H1 (cell line): ENCODE data around the gene GPR101. TPM values are rescaled to one million over a fixed set of nuclear protein-coding genes. Genes with fewer than 3 reads are reported as not detected.

ENCODE experiments used
- CTCF ChIA-PET: fragments of 300-600 bp; sonication (Branson Sonifier 250); formaldehyde crosslinking; loops from one replicate; lab custom pipeline; 2021; ENCODE audit not compliant: partially characterized antibody; lab: Charles Lee
- POLR2A ChIA-PET: fragments of 300-600 bp; sonication (Branson Sonifier 250); formaldehyde crosslinking; loops from one replicate; lab custom pipeline; 2021; ENCODE audit warnings: inconsistent platforms; ENCODE audit not compliant: partially characterized antibody; lab: Charles Lee
- DNase-seq, 2 experiments: peaks; one replicate each; pipeline versions ENCODE4 v3.0.0 to v3.0.0-alpha.2; 2010 to 2022; ENCODE audit warnings: low spot score in 2 of 2, low read depth in 1 of 2, mixed read lengths in 1 of 2
- FAIRE-seq: peaks from 2 replicates; lab custom pipeline; 2011; peaks lifted over from hg19 to GRCh38; lab: Jason Lieb, UNC
- H2AFZ ChIP-seq: 2 replicates; pipeline ENCODE4 v1.8.1; 2012; ENCODE audit warnings: low read length, inconsistent platforms
- H2AK5ac ChIP-seq: 2 replicates; pipeline ENCODE4 v1.6.1; 2013; ENCODE audit warnings: low read depth, low read length
- H2BK120ac ChIP-seq: replicated peaks from 2 replicates; pipeline ENCODE3; 2013; ENCODE audit warnings: low read depth, low read length, inconsistent platforms
- H2BK12ac ChIP-seq: 2 replicates; pipeline ENCODE4 v1.6.1; 2013; ENCODE audit warnings: low read depth, low read length
- H2BK15ac ChIP-seq: 2 replicates; pipeline ENCODE4 v1.6.1; 2013; ENCODE audit warnings: low read length
- H2BK20ac ChIP-seq: 2 replicates; pipeline ENCODE4 v1.6.1; 2013; ENCODE audit warnings: low read length
- H2BK5ac ChIP-seq: 2 replicates; pipeline ENCODE4 v1.6.1; 2013; ENCODE audit warnings: low read depth, low read length
- H3K14ac ChIP-seq: 2 replicates; pipeline ENCODE4 v1.6.1; 2013; ENCODE audit warnings: inconsistent platforms; ENCODE audit not compliant: insufficient read length
- H3K18ac ChIP-seq: 2 replicates; pipeline ENCODE4 v1.6.1; 2013; ENCODE audit warnings: low read length; ENCODE audit errors: extremely low read depth
- H3K23ac ChIP-seq: 2 replicates; pipeline ENCODE4 v1.6.1; 2013; ENCODE audit warnings: inconsistent platforms; ENCODE audit not compliant: insufficient read length
- H3K23me2 ChIP-seq: 2 replicates; pipeline ENCODE4 v1.6.1; 2013; ENCODE audit warnings: low read depth, low read length
- H3K27ac ChIP-seq: 2 replicates; pipeline ENCODE4 v1.6.1; 2011; ENCODE audit warnings: low read depth, low read length, inconsistent platforms
- H3K27me3 ChIP-seq, 4 experiments: replicated peaks in 1 of 4; 1 replicate in 1 of 4; 2 replicates in 3 of 4; pipeline versions ENCODE4 v1.6.1 to v1.8.1; 2011 to 2013; ENCODE audit warnings: low read length in 3 of 4, mild to moderate bottlenecking in 3 of 4, inconsistent platforms in 2 of 4, mixed read lengths in 2 of 4, moderate library complexity in 1 of 4; ENCODE audit not compliant: control insufficient read depth in 3 of 4, insufficient read depth in 3 of 4; ENCODE audit errors: extremely low read depth in 1 of 4
- H3K36me3 ChIP-seq, 4 experiments: 2 replicates each; pipeline versions ENCODE4 v1.6.1 to v1.8.1; 2011 to 2013; ENCODE audit warnings: mild to moderate bottlenecking in 4 of 4, low read length in 3 of 4, moderate library complexity in 2 of 4, control low read depth in 1 of 4, inconsistent platforms in 1 of 4; ENCODE audit not compliant: insufficient read depth in 4 of 4, control insufficient read depth in 2 of 4
- H3K4ac ChIP-seq: replicated peaks from 2 replicates; pipeline ENCODE3; 2013; ENCODE audit warnings: low read length, low read depth, mixed read lengths, inconsistent platforms; ENCODE audit not compliant: insufficient read length
- H3K4me1 ChIP-seq, 4 experiments: replicated peaks in 1 of 4; 1 replicate in 1 of 4; 2 replicates in 3 of 4; pipeline versions ENCODE4 v1.6.1 to v1.8.1; 2011 to 2013; ENCODE audit warnings: low read length in 3 of 4, inconsistent platforms in 2 of 4, mixed read lengths in 1 of 4; ENCODE audit not compliant: insufficient read depth in 4 of 4, control insufficient read depth in 3 of 4
- H3K4me2 ChIP-seq, 2 experiments: 2 replicates each; pipeline versions ENCODE4 v1.6.1 to v1.8.1; 2011 to 2013; ENCODE audit warnings: low read depth in 2 of 2, low read length in 2 of 2, control low read depth in 1 of 2, inconsistent platforms in 1 of 2, mild to moderate bottlenecking in 1 of 2; ENCODE audit not compliant: insufficient read depth in 1 of 2
- H3K4me3 ChIP-seq, 4 experiments: fragments of 200-600, 300-600 bp in 1 of 4; sonication (generic), shearing (Covaris generic), sonication (Bioruptor Twin) in 1 of 4; 2 replicates each; pipeline versions ENCODE4 v1.5.1 to v1.8.1; 2011 to 2016; ENCODE audit warnings: low read length in 4 of 4, low read depth in 3 of 4, control low read depth in 2 of 4, inconsistent platforms in 2 of 4, mild to moderate bottlenecking in 2 of 4, mixed read lengths in 1 of 4, moderate library complexity in 1 of 4; ENCODE audit not compliant: insufficient read depth in 2 of 4; ENCODE audit errors: extremely low read depth in 1 of 4
- H3K56ac ChIP-seq: replicated peaks from 2 replicates; pipeline ENCODE3; 2013; ENCODE audit warnings: low read depth, mild to moderate bottlenecking, mixed read lengths, low read length, inconsistent platforms; ENCODE audit not compliant: insufficient read length
- H3K79me1 ChIP-seq: 2 replicates; pipeline ENCODE4 v1.6.1; 2013; ENCODE audit warnings: low read depth, low read length, control low read depth
- H3K79me2 ChIP-seq, 2 experiments: 2 replicates each; pipeline versions ENCODE4 v1.6.1 to v1.8.1; 2012 to 2013; ENCODE audit warnings: low read length in 2 of 2, mild to moderate bottlenecking in 2 of 2, inconsistent platforms in 1 of 2; ENCODE audit not compliant: insufficient read depth in 2 of 2, control insufficient read depth in 1 of 2
- H3K9ac ChIP-seq, 4 experiments: replicated peaks in 1 of 4; 1 replicate in 1 of 4; 2 replicates in 3 of 4; pipeline versions ENCODE4 v1.6.1 to v1.8.1; 2011 to 2013; ENCODE audit warnings: low read depth in 3 of 4, low read length in 3 of 4, control low read depth in 2 of 4, mild to moderate bottlenecking in 2 of 4, moderate library complexity in 2 of 4, inconsistent platforms in 1 of 4; ENCODE audit errors: extremely low read depth in 1 of 4
- H3K9me3 ChIP-seq, 2 experiments: 2 replicates each; pipeline versions ENCODE4 v1.6.1 to v1.8.1; 2012 to 2013; ENCODE audit warnings: mild to moderate bottlenecking in 2 of 2, moderate library complexity in 2 of 2, control low read depth in 1 of 2, inconsistent platforms in 1 of 2, low read depth in 1 of 2, low read length in 1 of 2, mixed read lengths in 1 of 2; ENCODE audit not compliant: insufficient read depth in 2 of 2
- H4K20me1 ChIP-seq, 2 experiments: replicated peaks in 1 of 2; 2 replicates each; pipeline versions ENCODE3 to v1.8.1; 2011 to 2013; ENCODE audit warnings: inconsistent platforms in 2 of 2, low read length in 2 of 2, mild to moderate bottlenecking in 1 of 2; ENCODE audit not compliant: insufficient read depth in 2 of 2, control insufficient read depth in 1 of 2
- H4K5ac ChIP-seq: 2 replicates; pipeline ENCODE4 v1.6.1; 2013; ENCODE audit warnings: low read length, low read depth, mixed read lengths, inconsistent platforms; ENCODE audit not compliant: insufficient read length
- H4K8ac ChIP-seq: 2 replicates; pipeline ENCODE4 v1.8.0; 2013; ENCODE audit warnings: mild to moderate bottlenecking, moderate library complexity, low read length, inconsistent platforms; ENCODE audit not compliant: insufficient read depth; ENCODE audit errors: extremely low read depth
- H4K91ac ChIP-seq: replicated peaks from 2 replicates; pipeline ENCODE3; 2013; ENCODE audit warnings: low read length, mixed read lengths, inconsistent platforms; ENCODE audit not compliant: insufficient read length
- FOSL1 ChIP-seq: IDR thresholded peaks from 2 replicates; pipeline ENCODE4 v1.6.1; 2011; ENCODE audit warnings: mild to moderate bottlenecking, low read depth, low read length, moderate library complexity; ENCODE audit not compliant: insufficient read depth
- GABPA ChIP-seq: IDR thresholded peaks from 2 replicates; pipeline ENCODE4 v1.6.1; 2011; ENCODE audit warnings: mild to moderate bottlenecking, low read length, moderate library complexity, borderline replicate concordance; ENCODE audit not compliant: insufficient read depth
- MAX ChIP-seq: IDR thresholded peaks from 2 replicates; pipeline ENCODE4 v1.6.1; 2012; ENCODE audit warnings: inconsistent platforms
- WGBS, 2 experiments: shearing (Covaris generic) in 1 of 2; methylation state at CpG; one replicate each; pipeline versions ENCODE4 v1.1.6 to v1.1.7; 2013 to 2015; ENCODE audit warnings: low lambda C conversion rate in 2 of 2, mixed read lengths in 2 of 2, inconsistent platforms in 1 of 2, low coverage in 1 of 2, missing lambda C conversion rate in 1 of 2; ENCODE audit not compliant: insufficient replicate concordance in 2 of 2, insufficient coverage in 1 of 2, insufficient read length in 1 of 2; ENCODE audit errors: extremely low coverage in 1 of 2, missing lambda C conversion rate in 1 of 2; 5-methylcytosine and 5-hydroxymethylcytosine counted together
- polyA plus RNA-seq, 7 experiments: library from polyadenylated mRNA; depleted of rRNA in 3 of 7; stranded (reverse) in 5 of 7; unstranded in 2 of 7; fragments of >200 nt in 5 of 7; fragments of 200-250 nt in 2 of 7; gene quantifications; 1 replicate in 5 of 7; 2 replicates in 1 of 7; 4 replicates in 1 of 7; pipeline versions ENCODE4 v1.2.1 to v1.2.3, GENCODE V29; 2011 to 2013; ENCODE audit warnings: missing spikeins in 2 of 7, mixed read lengths in 2 of 7
- total RNA-seq: library from RNA; stranded (reverse); fragmentation: NEBNext Ultra II Directional; extraction: Animal tissue kit (Norgen Biotek cat#: 25700); gene quantifications from 2 replicates; pipeline ENCODE4 v1.2.1, GENCODE V29; 2021

The GPR101 gene
- total and polyA plus RNA-seq, 2 of the 8 experiments (the other 6 are each of a cell fraction or from before 2014, with no cell fraction given), result not detected

- Histone ChIP-seq H3K14ac (no peak overlapping the region), H3K4me1 (no peaks in the 10 kb centered on the region), H2BK12ac (no peak overlapping the region), H3K4me2 (no peak overlapping the region), H3K79me1 (no peaks in the 10 kb centered on the region), H3K56ac (no peak overlapping the region), H4K8ac (no peak overlapping the region), H3K23me2 (no peaks in the 10 kb centered on the region), H2AK5ac (no peak overlapping the region), H2BK15ac (no peak overlapping the region), H3K4me3 (no peak overlapping the region), H2BK120ac (no peak overlapping the region), H4K5ac (no peak overlapping the region), H3K27me3 (no peaks in the 10 kb centered on the region), H3K23ac (no peak overlapping the region), H2BK20ac (no peak overlapping the region), H2AFZ (no peak overlapping the region), H3K9me3 (peaks cover 0 to 4% of the 10 kb centered on the region in 2 experiments; a peak in 1 of 4 replicates), H3K27ac (no peak overlapping the region), H3K79me2 (no peaks in the 10 kb centered on the region), H3K18ac (no peak overlapping the region), H2BK5ac (no peak overlapping the region), H3K36me3 (no peaks in the 10 kb centered on the region), H3K4ac (no peak overlapping the region), H4K20me1 (no peaks in the 10 kb centered on the region), H3K9ac (no peak overlapping the region), H4K91ac (no peak overlapping the region)
- 86% methylated on average over 1 of the region's 3 CpGs; no CpG with 5 or more reads in 1 of the 2 experiments for WGBS, 2 experiments
- ChIA-PET POLR2A (no interaction called here), CTCF (no interaction called here)
- TF ChIP-seq FOSL1 (no peak), MAX (no peak), GABPA (no peak)
- FAIRE-seq (no peak), DNase-seq (no peak)
Measured at GRCh38 chrX:136999024-136999423, 34.8 kb downstream of the GPR101 start.

Other genes with a start within 250 kb of the GPR101 start
- gene RBMX, start 153.3 kb downstream of the GPR101 start, total RNA-seq, result 458 and 476 TPM in 2 replicates
- gene RBMX, start 153.3 kb downstream of the GPR101 start, polyA plus RNA-seq (2011; rRNA removed), result 162 and 213 TPM in 2 replicates